IMR-90 (cell line): Measurements from ENCODE around the gene SPPL2C. TPM values are rescaled to one million over a fixed set of nuclear protein-coding genes. Genes with fewer than 3 reads are reported as not detected.

Experiments used
- ATAC-seq: fragments of 200-7000 bp; cut with Tn5 transposase; 2 replicates; pipeline ENCODE4 v1.9.1; 2020; ENCODE audit warnings: low read depth, mild to moderate bottlenecking, moderate library complexity
- BruUV-seq: library from RNA; stranded (reverse); fragments of 400-500 nt; replicated peaks from 2 replicates; lab custom pipeline; 2021; lab: Mats Ljungman, UMichigan
- CTCF ChIA-PET: fragments of 300-600 bp; formaldehyde crosslinking; extraction: SDS; loops from one replicate; lab custom pipeline; 2021; ENCODE audit warnings: antibody characterized with exemption; lab: Yijun Ruan, JAX
- POLR2A ChIA-PET: fragments of 300-600 bp; sonication (Branson Sonifier 250); formaldehyde crosslinking; loops from one replicate; lab custom pipeline; 2022; ENCODE audit warnings: antibody characterized with exemption; ENCODE audit not compliant: unreplicated experiment; lab: Charles Lee
- DNase-seq: peaks from one replicate; pipeline ENCODE4 v3.0.0; 2013
- H2AFZ ChIP-seq: replicated peaks from 2 replicates; pipeline ENCODE3; 2013; ENCODE audit warnings: low read length, mild to moderate bottlenecking; ENCODE audit not compliant: poor library complexity
- H2AK5ac ChIP-seq: 2 replicates; pipeline ENCODE4 v1.6.1; 2013; ENCODE audit warnings: low read depth, low read length, inconsistent platforms
- H2AK9ac ChIP-seq: replicated peaks from 2 replicates; pipeline ENCODE3; 2013; ENCODE audit warnings: mild to moderate bottlenecking, low read depth, low read length, moderate library complexity; ENCODE audit not compliant: poor library complexity
- H2BK120ac ChIP-seq: 2 replicates; pipeline ENCODE4 v1.6.1; 2013; ENCODE audit warnings: low read depth, low read length, inconsistent platforms
- H2BK15ac ChIP-seq: 3 replicates; pipeline ENCODE4 v1.6.1; 2013; ENCODE audit warnings: low read depth, low read length, inconsistent platforms
- H2BK20ac ChIP-seq: 2 replicates; pipeline ENCODE4 v1.6.1; 2013; ENCODE audit warnings: low read depth, mild to moderate bottlenecking, inconsistent platforms, low read length, moderate library complexity
- H2BK5ac ChIP-seq: 2 replicates; pipeline ENCODE4 v1.6.1; 2013; ENCODE audit warnings: mild to moderate bottlenecking, low read depth, low read length, inconsistent platforms; ENCODE audit not compliant: poor library complexity, severe bottlenecking
- H3K14ac ChIP-seq: replicated peaks from 2 replicates; pipeline ENCODE4 v1.6.1; 2013; ENCODE audit warnings: low read depth, low read length, inconsistent platforms
- H3K18ac ChIP-seq: 2 replicates; pipeline ENCODE4 v1.6.1; 2013; ENCODE audit warnings: low read depth, low read length, control low read depth
- H3K23ac ChIP-seq: 2 replicates; pipeline ENCODE4 v1.6.1; 2013; ENCODE audit warnings: low read depth, low read length, inconsistent platforms
- H3K27ac ChIP-seq: 2 replicates; pipeline ENCODE4 v1.5.1; 2013; ENCODE audit warnings: mild to moderate bottlenecking, control low read depth, low read length; ENCODE audit not compliant: insufficient read depth
- H3K27me3 ChIP-seq: 2 replicates; pipeline ENCODE4 v1.6.1; 2013; ENCODE audit warnings: low read length; ENCODE audit not compliant: control insufficient read depth, insufficient read depth
- H3K36me3 ChIP-seq: 2 replicates; pipeline ENCODE4 v1.6.1; 2013; ENCODE audit warnings: low read length, mixed read lengths; ENCODE audit not compliant: control insufficient read depth, insufficient read depth
- H3K4ac ChIP-seq: 2 replicates; pipeline ENCODE4 v1.6.1; 2013; ENCODE audit warnings: low read depth, low read length, inconsistent platforms
- H3K4me1 ChIP-seq: 2 replicates; pipeline ENCODE4 v1.6.1; 2013; ENCODE audit warnings: low read length, mixed read lengths; ENCODE audit not compliant: control insufficient read depth, insufficient read depth
- H3K4me2 ChIP-seq: 2 replicates; pipeline ENCODE4 v1.6.1; 2013; ENCODE audit warnings: low read depth, mild to moderate bottlenecking, control low read depth, low read length, moderate library complexity
- H3K4me3 ChIP-seq: 2 replicates; pipeline ENCODE4 v1.5.1; 2013; ENCODE audit warnings: low read depth, mild to moderate bottlenecking, control low read depth, low read length, moderate library complexity; ENCODE audit not compliant: insufficient read depth
- H3K56ac ChIP-seq: 2 replicates; pipeline ENCODE4 v1.6.1; 2013; ENCODE audit warnings: low read length, inconsistent platforms; ENCODE audit not compliant: insufficient read depth; ENCODE audit errors: extremely low read depth
- H3K79me1 ChIP-seq, 2 experiments: 2 replicates each; pipeline ENCODE4 v1.6.1; 2013; ENCODE audit warnings: low read length in 2 of 2, inconsistent platforms in 1 of 2, low read depth in 1 of 2
- H3K9ac ChIP-seq: 2 replicates; pipeline ENCODE4 v1.6.1; 2013; ENCODE audit warnings: low read depth, low read length, control low read depth
- H3K9me1 ChIP-seq: 2 replicates; pipeline ENCODE4 v1.6.1; 2013; ENCODE audit warnings: low read length, inconsistent platforms; ENCODE audit not compliant: insufficient read depth
- H3K9me3 ChIP-seq: 2 replicates; pipeline ENCODE4 v1.6.1; 2013; ENCODE audit warnings: low read length; ENCODE audit not compliant: control insufficient read depth, insufficient read depth
- H4K20me1 ChIP-seq: 2 replicates; pipeline ENCODE4 v1.6.1; 2013; ENCODE audit warnings: low read length, inconsistent platforms; ENCODE audit not compliant: insufficient read depth
- H4K5ac ChIP-seq: 2 replicates; pipeline ENCODE4 v1.6.1; 2013; ENCODE audit warnings: mild to moderate bottlenecking, low read depth, low read length, control low read depth
- H4K8ac ChIP-seq, 2 experiments: 2 replicates each; pipeline ENCODE4 v1.6.1; 2013; ENCODE audit warnings: low read depth in 2 of 2, low read length in 2 of 2, control low read depth in 1 of 2, inconsistent platforms in 1 of 2
- H4K91ac ChIP-seq: 2 replicates; pipeline ENCODE4 v1.6.1; 2013; ENCODE audit warnings: low read depth, low read length, inconsistent platforms; ENCODE audit not compliant: insufficient read depth
- CEBPB ChIP-seq: IDR thresholded peaks from 2 replicates; pipeline ENCODE4 v1.6.1; 2012; ENCODE audit warnings: low read depth, low read length, improper control_type of control experiment
- CHD1 ChIP-seq: IDR thresholded peaks from 2 replicates; pipeline ENCODE4 v1.6.1; 2012; ENCODE audit warnings: low read depth, low read length, improper control_type of control experiment
- FOS ChIP-seq: fragments of 150-350 bp; IDR thresholded peaks from 2 replicates; pipeline ENCODE4 v1.6.1; 2016; ENCODE audit warnings: low read depth, low read length
- MAFK ChIP-seq: IDR thresholded peaks from 2 replicates; pipeline ENCODE4 v1.6.1; 2012; ENCODE audit warnings: low read depth, low read length, improper control_type of control experiment
- MAZ ChIP-seq: IDR thresholded peaks from 2 replicates; pipeline ENCODE4 v1.6.1; 2012; ENCODE audit warnings: low read depth, mild to moderate bottlenecking, low read length, improper control_type of control experiment, moderate library complexity, borderline replicate concordance
- MXI1 ChIP-seq: IDR thresholded peaks from 2 replicates; pipeline ENCODE4 v1.6.1; 2012; ENCODE audit warnings: low read depth, mild to moderate bottlenecking, low read length, moderate library complexity, borderline replicate concordance
- NFE2L2 ChIP-seq: fragments of 150-350 bp; IDR thresholded peaks from 2 replicates; pipeline ENCODE4 v1.6.1; 2016; ENCODE audit warnings: low read depth, mild to moderate bottlenecking, low read length
- POLR2A ChIP-seq: IDR thresholded peaks from 2 replicates; pipeline ENCODE4 v1.6.1; 2012; ENCODE audit warnings: mild to moderate bottlenecking, low read depth, low read length
- RAD21 ChIP-seq: IDR thresholded peaks from 2 replicates; pipeline ENCODE4 v1.6.1; 2012; ENCODE audit warnings: low read length, improper control_type of control experiment
- RCOR1 ChIP-seq: IDR thresholded peaks from 2 replicates; pipeline ENCODE4 v1.6.1; 2012; ENCODE audit warnings: mild to moderate bottlenecking, low read length, improper control_type of control experiment; ENCODE audit not compliant: insufficient replicate concordance
- RFX5 ChIP-seq: IDR thresholded peaks from 2 replicates; pipeline ENCODE4 v1.8.0; 2012; ENCODE audit warnings: low read depth, mild to moderate bottlenecking, low read length, moderate library complexity
- SMC3 ChIP-seq: fragments of 150-350 bp; IDR thresholded peaks from 2 replicates; pipeline ENCODE4 v1.6.1; 2016; ENCODE audit warnings: low read depth, mild to moderate bottlenecking, antibody characterized with exemption, low read length, moderate library complexity
- WGBS, 2 experiments: methylation state at CpG; one replicate each; pipeline versions ENCODE4 v1.1.5 to v1.1.7; 2013; ENCODE audit warnings: missing lambda C conversion rate in 2 of 2; ENCODE audit not compliant: insufficient read length in 1 of 2; ENCODE audit errors: extremely low coverage in 2 of 2; 5-methylcytosine and 5-hydroxymethylcytosine counted together
- dilution Hi-C: fragments of 300-500 bp; cut with HindIII; formaldehyde crosslinking; loops from one replicate; pipeline ENCODE4 v1.14.3; 2018; ENCODE audit warnings: low sequenced_read_pairs; ENCODE audit not compliant: unreplicated experiment
- in situ Hi-C: fragments of 300-500 bp; cut with MboI; formaldehyde crosslinking; loops from 3 replicates; pipeline ENCODE4 v1.14.3; 2019; ENCODE audit warnings: low sequenced_read_pairs, inconsistent platforms, mixed read lengths
- intact Hi-C: fragments of 100-400 bp; cut with micrococcal nuclease; formaldehyde crosslinking; loops from 2 replicates; pipeline ENCODE4 v1.10.0; 2022
- polyA plus RNA-seq, 3 experiments: library from polyadenylated mRNA; depleted of rRNA; stranded (reverse); fragments of >200 nt; gene quantifications; 2 replicates each; pipeline ENCODE4 v1.2.3, GENCODE V29; 2012; ENCODE audit warnings: low replicate concordance in 1 of 3
- total RNA-seq: library from RNA; depleted of rRNA; stranded (reverse); fragments of >200 nt; gene quantifications from 2 replicates; pipeline ENCODE4 v1.2.3, GENCODE V29; 2012
- TF ChIP-seq, protein P1 (sequence below): fragments of 150-350 bp; IDR thresholded peaks from 2 replicates; pipeline ENCODE4 v1.6.1; 2017; ENCODE audit warnings: mild to moderate bottlenecking, antibody characterized with exemption, low read length, low read depth
- TF ChIP-seq, protein P2 (sequence below): fragments of 150-350 bp; IDR thresholded peaks from 2 replicates; pipeline ENCODE4 v1.6.1; 2016; ENCODE audit warnings: low read depth, mild to moderate bottlenecking, low read length, moderate library complexity, borderline replicate concordance
- TF ChIP-seq, protein P3 (sequence below): conservative IDR thresholded peaks from 2 replicates; pipeline ENCODE4 v1.5.1; 2012; ENCODE audit warnings: mild to moderate bottlenecking, low read depth, low read length, improper control_type of control experiment

SPPL2C gene
- total and polyA plus RNA-seq, 2 of the 4 experiments (the other 2 are of a cell fraction) = not detected

DNA sequence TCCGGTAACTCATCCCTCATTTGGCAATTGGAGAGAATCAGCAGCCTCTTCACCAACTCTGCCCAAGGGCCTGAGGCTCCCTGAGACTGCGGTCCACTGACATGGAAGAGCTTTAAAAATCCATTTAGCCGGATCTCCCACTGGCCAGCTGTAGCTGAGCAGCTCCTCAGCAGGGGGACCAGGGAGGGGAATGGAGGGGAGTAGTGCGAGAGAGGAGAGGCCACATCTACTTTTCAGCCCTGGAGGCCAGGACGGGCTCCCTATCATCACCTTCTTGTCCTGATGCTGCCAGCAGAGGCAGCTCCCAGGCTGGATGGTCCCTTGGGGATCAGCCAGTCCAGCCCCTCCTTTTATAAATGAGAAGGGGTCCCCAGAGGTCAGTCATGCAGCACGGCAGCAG lies 25.0 kb upstream of the SPPL2C start:
- H4K20me1 ChIP-seq = no peaks in the 10 kb centered on the region
- DNase-seq (no peak), ATAC-seq (no peak)
- H3K27ac ChIP-seq = no peak overlapping the region
- H3K79me1 ChIP-seq = no peaks in the 10 kb centered on the region
- no peaks in the 10 kb centered on the region for H3K9me3 ChIP-seq
- no peaks in the 10 kb centered on the region for H3K9me1 ChIP-seq
- no peaks in the 10 kb centered on the region for H3K36me3 ChIP-seq
- no peak overlapping the region for H3K18ac ChIP-seq
- H2AFZ ChIP-seq = no peak overlapping the region
- dilution Hi-C loops (no loop called here), in situ Hi-C loops (no loop called here), intact Hi-C loops (no loop called here)
- no peak overlapping the region for H2AK9ac ChIP-seq
- no peak overlapping the region for H3K14ac ChIP-seq
- no peak overlapping the region for H2BK15ac ChIP-seq
- no peak overlapping the region for H4K8ac ChIP-seq
- no peak overlapping the region for H2BK5ac ChIP-seq
- no peak overlapping the region for H2BK20ac ChIP-seq
- no peak overlapping the region for H3K4ac ChIP-seq
- H3K4me1 ChIP-seq = no peaks in the 10 kb centered on the region
- no peak overlapping the region for H4K91ac ChIP-seq
- no peak overlapping the region for H3K4me3 ChIP-seq
- H4K5ac ChIP-seq = no peak overlapping the region
- no peak overlapping the region for H3K56ac ChIP-seq
- no peak overlapping the region for H3K9ac ChIP-seq
- WGBS, 2 experiments = no CpG with 5 or more reads among the region's 6 CpGs
- H3K23ac ChIP-seq = no peak overlapping the region
- POLR2A ChIA-PET = no interaction called here
- CTCF ChIA-PET = no interaction called here
- no peak for TF ChIP-seq MXI1
- no peak for TF ChIP-seq RCOR1
- TF ChIP-seq, protein P1, sequence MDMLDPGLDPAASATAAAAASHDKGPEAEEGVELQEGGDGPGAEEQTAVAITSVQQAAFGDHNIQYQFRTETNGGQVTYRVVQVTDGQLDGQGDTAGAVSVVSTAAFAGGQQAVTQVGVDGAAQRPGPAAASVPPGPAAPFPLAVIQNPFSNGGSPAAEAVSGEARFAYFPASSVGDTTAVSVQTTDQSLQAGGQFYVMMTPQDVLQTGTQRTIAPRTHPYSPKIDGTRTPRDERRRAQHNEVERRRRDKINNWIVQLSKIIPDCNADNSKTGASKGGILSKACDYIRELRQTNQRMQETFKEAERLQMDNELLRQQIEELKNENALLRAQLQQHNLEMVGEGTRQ = no peak
- TF ChIP-seq MAZ = no peak
- TF ChIP-seq NFE2L2 = no peak
- no peak for TF ChIP-seq POLR2A
- TF ChIP-seq, protein P2, sequence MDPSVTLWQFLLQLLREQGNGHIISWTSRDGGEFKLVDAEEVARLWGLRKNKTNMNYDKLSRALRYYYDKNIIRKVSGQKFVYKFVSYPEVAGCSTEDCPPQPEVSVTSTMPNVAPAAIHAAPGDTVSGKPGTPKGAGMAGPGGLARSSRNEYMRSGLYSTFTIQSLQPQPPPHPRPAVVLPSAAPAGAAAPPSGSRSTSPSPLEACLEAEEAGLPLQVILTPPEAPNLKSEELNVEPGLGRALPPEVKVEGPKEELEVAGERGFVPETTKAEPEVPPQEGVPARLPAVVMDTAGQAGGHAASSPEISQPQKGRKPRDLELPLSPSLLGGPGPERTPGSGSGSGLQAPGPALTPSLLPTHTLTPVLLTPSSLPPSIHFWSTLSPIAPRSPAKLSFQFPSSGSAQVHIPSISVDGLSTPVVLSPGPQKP = no peak
- TF ChIP-seq FOS = no peak
- no peak for TF ChIP-seq MAFK
- TF ChIP-seq SMC3 = no peak
- TF ChIP-seq RFX5 = no peak
- TF ChIP-seq, protein P3, sequence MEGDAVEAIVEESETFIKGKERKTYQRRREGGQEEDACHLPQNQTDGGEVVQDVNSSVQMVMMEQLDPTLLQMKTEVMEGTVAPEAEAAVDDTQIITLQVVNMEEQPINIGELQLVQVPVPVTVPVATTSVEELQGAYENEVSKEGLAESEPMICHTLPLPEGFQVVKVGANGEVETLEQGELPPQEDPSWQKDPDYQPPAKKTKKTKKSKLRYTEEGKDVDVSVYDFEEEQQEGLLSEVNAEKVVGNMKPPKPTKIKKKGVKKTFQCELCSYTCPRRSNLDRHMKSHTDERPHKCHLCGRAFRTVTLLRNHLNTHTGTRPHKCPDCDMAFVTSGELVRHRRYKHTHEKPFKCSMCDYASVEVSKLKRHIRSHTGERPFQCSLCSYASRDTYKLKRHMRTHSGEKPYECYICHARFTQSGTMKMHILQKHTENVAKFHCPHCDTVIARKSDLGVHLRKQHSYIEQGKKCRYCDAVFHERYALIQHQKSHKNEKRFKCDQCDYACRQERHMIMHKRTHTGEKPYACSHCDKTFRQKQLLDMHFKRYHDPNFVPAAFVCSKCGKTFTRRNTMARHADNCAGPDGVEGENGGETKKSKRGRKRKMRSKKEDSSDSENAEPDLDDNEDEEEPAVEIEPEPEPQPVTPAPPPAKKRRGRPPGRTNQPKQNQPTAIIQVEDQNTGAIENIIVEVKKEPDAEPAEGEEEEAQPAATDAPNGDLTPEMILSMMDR = no peak
- TF ChIP-seq CHD1 = no peak
- no peak for TF ChIP-seq CEBPB
- no peak for TF ChIP-seq RAD21
- H3K4me2 ChIP-seq = no peak overlapping the region
- H3K27me3 ChIP-seq = peaks cover 9% of the 10 kb centered on the region
- H2AK5ac ChIP-seq = no peak overlapping the region
- BruUV-seq = no TSS peak
- no peak overlapping the region for H2BK120ac ChIP-seq
